Keratinocyte (primary cell): ENCODE results near the gene SPAG6.

Experiments
- EZH2 ChIP-seq: IDR thresholded peaks from one replicate; pipeline ENCODE4 v1.6.1; 2012; ENCODE audit warnings: inconsistent platforms, mild to moderate bottlenecking, low read length, moderate library complexity
- TF ChIP-seq, protein P1 (sequence below), 3 experiments: IDR thresholded peaks in 1 of 3; conservative IDR thresholded peaks in 1 of 3; optimal IDR thresholded peaks in 1 of 3; 2 replicates in 2 of 3; 3 replicates in 1 of 3; pipeline versions ENCODE3 to v1.5.1; 2011; ENCODE audit warnings: low read length in 3 of 3, mild to moderate bottlenecking in 3 of 3, moderate library complexity in 2 of 3, control low read depth in 1 of 3, inconsistent platforms in 1 of 3; ENCODE audit not compliant: insufficient read depth in 2 of 3; ENCODE audit errors: extremely low read depth in 1 of 3

DNA sequence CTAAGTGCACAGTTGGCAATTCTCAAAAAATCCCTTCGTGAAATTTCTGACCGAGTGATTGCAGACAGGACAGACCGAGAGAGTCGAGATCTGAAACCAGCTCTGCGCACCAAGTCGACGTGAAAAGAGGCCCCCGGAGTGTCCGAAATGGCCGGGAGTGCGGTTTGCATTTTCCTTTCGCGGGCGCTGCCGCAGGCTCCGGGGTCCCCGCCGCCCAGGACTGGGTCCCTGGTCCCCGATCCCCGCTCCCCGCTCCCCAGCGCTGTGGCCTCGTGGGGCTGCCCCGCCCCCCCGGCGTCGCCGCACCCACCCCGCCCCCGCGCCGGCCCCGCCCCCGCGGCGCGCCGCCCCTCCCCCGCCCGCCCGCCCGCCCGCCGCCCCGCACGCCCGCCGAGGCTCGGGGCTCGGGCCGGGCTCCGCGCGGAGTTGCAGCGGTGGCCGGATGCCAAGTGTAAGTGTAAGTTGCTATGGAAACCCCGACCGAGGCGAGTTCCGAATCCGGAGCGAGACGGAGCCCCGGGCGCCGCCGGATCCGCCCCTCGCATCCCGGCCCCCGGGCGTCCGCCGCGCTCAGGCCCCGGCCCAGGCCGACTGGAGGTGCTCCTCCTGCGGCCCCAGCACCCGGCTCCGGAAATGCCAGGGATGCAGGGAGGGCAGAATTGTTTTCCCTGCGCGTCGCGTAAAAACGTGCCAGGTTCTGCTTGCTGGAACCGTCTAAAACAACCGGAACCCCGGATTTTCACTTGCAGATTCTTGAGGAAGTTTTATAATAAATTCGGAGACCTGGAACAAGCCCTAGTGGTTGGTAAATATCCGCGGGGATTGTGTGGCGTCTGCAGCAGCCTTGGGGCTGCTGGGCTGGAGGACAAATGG is 19.8 kb upstream of the SPAG6 start:
- TF ChIP-seq, protein P1, sequence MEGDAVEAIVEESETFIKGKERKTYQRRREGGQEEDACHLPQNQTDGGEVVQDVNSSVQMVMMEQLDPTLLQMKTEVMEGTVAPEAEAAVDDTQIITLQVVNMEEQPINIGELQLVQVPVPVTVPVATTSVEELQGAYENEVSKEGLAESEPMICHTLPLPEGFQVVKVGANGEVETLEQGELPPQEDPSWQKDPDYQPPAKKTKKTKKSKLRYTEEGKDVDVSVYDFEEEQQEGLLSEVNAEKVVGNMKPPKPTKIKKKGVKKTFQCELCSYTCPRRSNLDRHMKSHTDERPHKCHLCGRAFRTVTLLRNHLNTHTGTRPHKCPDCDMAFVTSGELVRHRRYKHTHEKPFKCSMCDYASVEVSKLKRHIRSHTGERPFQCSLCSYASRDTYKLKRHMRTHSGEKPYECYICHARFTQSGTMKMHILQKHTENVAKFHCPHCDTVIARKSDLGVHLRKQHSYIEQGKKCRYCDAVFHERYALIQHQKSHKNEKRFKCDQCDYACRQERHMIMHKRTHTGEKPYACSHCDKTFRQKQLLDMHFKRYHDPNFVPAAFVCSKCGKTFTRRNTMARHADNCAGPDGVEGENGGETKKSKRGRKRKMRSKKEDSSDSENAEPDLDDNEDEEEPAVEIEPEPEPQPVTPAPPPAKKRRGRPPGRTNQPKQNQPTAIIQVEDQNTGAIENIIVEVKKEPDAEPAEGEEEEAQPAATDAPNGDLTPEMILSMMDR (optimal IDR thresholded peaks at IDR 0.05 in 1 of 3, IDR thresholded peaks at IDR 0.05 in 1 of 3, conservative IDR thresholded peaks at IDR 0.05 in 1 of 3; ENCODE audit: extremely low read depth in 1 of 3, insufficient read depth in 2 of 3, low read length in 3 of 3) = no peak
- no peak for TF ChIP-seq EZH2
